Left lobe of liver (tissue), 2 donors: ENCODE measurements around the gene REEP3. TPM values are rescaled to one million over a fixed set of nuclear protein-coding genes. Genes with fewer than 3 reads are reported as not detected.
"Not testable (repeated sequence)": the region's sequence is repeated elsewhere in the genome, so short reads cannot be mapped to it uniquely, and the experiment has no call there.

ENCODE experiments used
- ATAC-seq: fragments of 200-7000 bp; cut with Tn5 transposase; one replicate; pipeline ENCODE4 v1.9.1; 2020; ENCODE audit warnings: mild to moderate bottlenecking, moderate library complexity
- DNase-seq: peaks from one replicate; pipeline ENCODE4 v3.0.0-alpha.2; 2020; ENCODE audit warnings: low spot score
- total RNA-seq: library from RNA; stranded (reverse); gene quantifications from one replicate; pipeline ENCODE4 v1.2.1, GENCODE V29; 2021
- donor health status: DM: no; HTN: no; CAD: no; lungs with moderate emphysema.
- donor health status: DM: no; HTN: yes; CAD: no.

REEP3 gene
- total RNA-seq, 1 donor from 2014 or later, result 23.7 TPM

DNA sequence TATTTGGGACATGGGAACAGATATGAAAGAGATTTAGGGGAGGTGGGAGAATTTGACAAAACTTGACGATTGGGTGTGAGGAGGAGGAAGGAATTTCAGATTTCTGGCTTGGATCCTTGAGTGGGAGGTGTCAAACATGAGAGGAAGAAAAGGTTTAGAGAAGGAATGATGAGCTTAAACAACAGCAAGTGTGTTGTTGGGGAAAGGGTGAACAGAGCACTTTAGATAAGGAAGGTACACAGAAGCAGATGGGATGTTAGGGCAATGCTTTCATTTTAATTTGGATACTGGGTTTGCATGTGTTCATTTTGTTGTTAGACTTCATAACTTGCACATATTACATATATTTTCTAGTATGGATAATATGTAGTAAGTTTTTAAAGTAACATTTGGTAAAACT, 23.2 kb downstream of the REEP3 start:
- no peak for ATAC-seq

GRCh38 chr10:63547628-63548360, 26.6 kb downstream of the REEP3 start:
- ATAC-seq, result no peak
- no peak for DNase-seq

More for the DNA sequence above, 23.2 kb downstream of the REEP3 start:
- DNase-seq, result no peak

- no peak for DNase-seq
- ATAC-seq, result no peak
Measured at GRCh38 chr10:63548860-63549259, 27.7 kb downstream of the REEP3 start.

- no peak for ATAC-seq
Measured at GRCh38 chr10:63549810-63550209, 28.6 kb downstream of the REEP3 start.

DNA sequence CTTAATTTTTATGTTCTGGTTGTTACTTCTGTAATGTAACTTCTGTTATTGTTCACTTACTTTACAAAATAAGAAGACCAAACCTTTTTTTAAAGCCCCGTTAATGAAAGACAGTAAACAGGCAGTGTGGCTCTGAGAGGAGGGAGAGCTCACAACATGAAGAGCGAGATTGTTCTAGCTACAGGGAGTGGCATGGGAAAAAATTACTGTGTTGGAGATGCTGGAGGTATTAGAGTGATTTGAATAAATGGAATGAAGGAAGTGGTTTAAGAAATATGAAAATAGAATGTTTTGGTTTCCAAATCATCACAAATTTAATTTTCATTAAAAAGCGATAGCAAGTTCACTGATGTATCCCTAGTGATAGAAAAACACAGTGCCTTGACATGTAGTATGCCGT, 31.8 kb downstream of the REEP3 start:
- ATAC-seq (no peak), DNase-seq (no peak)

More at GRCh38 chr10:63549810-63550209, 28.6 kb downstream of the REEP3 start:
- no peak for DNase-seq

DNA sequence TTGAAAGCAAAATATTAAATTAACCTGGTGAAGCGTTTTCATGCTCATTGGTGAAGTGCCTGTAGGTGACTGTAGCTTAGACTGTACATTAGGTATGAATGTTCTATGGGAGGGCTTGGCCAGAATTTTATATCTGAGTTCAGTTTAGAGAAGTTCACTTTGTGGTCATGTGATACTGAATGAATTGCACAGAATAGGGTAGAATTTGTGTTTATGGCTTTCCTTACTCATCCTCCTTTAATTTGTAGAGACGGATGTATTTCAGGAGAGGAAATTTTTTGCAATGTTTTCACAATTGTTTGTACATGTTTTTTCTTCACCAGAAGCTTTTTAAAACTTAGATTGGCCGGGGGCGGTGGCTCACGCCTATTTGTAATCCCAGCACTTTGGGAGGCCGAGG, 32.3 kb downstream of the REEP3 start:
- no peak for ATAC-seq
- no peak for DNase-seq

- ATAC-seq, result no peak
- no peak for DNase-seq
Measured at GRCh38 chr10:63554657-63555056, 33.5 kb downstream of the REEP3 start.

GRCh38 chr10:63555330-63555729, 34.1 kb downstream of the REEP3 start:
- ATAC-seq (no peak), DNase-seq (no peak)

DNA sequence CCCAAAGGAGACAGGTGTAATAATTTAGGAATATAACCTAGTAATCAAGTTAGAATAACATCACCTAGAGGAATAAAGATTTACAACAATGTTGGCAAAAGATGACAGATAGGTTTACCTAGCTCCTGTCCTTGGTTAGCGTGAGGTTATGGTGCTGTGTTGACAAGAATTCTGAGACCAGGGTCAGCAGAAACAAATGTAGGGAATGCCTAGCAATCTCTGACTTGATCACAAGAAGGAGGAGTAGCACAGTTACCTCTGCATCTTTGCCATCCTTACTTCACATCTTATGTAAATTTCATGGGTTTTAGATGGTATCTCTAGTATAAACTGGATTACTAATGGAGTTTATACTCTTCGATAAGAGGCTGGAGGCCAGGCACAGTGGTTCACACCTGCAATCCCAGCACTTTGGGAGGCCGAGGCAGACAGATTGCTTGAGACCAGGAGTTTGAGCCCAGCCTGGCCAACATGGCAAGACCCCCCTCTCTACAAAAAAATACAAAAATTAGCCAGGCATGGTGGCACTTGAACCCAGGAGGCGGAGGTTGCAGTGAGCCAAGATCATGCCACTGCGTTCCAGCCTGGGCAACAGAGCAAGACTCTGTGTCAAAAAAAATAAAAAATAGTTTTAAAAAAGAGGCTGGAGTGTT, 37.1 kb downstream of the REEP3 start:
- DNase-seq (no peak), ATAC-seq (no peak)

DNA sequence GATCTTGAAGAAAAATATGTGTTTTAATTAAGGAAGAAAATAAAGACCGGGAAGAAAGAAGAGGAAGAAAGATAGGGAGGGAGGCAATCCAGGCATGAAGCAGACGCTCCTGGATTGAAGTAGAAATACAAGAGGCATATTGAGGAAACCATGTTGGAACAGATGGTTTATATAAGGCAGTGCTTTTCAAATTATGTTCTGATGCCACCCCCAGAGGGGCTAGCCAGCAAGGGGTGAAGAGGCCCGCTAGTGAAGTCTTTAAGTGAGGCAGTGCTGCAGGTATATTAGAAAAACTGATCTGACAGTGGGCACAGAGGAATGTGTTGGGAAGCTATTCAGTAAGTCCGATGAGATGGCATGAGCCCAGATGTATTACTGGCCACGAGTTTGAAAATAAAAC, 40.1 kb downstream of the REEP3 start:
- DNase-seq (no peak), ATAC-seq (no peak)

GRCh38 chr10:63562391-63562790, 41.2 kb downstream of the REEP3 start:
- ATAC-seq, result no peak
- no peak for DNase-seq

DNA sequence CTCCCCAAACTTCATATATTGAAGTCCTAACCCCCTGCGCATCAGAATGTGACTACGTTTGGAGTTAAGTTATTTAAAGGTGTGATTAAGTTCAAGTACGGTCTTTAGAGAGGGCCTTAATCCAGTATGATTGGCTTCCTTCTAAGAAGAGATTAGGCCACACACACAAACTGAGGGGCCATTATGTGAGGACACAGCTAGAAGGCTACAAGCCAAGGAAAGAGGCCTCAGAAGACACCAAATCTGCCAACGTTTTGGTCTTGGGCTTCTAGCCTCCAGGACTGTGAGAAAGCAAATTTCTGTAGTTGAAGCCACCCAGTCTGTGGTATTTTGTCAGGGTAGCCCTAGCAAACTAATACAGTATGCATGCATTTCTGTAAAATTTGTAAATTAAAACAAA, 41.7 kb downstream of the REEP3 start:
- no peak for DNase-seq
- ATAC-seq, result no peak

GRCh38 chr10:63563623-63564022, 42.4 kb downstream of the REEP3 start:
- no peak for DNase-seq
- no peak for ATAC-seq

- ATAC-seq, result not testable (repeated sequence)
Measured at GRCh38 chr10:63564731-63565130, 43.5 kb downstream of the REEP3 start.

DNA sequence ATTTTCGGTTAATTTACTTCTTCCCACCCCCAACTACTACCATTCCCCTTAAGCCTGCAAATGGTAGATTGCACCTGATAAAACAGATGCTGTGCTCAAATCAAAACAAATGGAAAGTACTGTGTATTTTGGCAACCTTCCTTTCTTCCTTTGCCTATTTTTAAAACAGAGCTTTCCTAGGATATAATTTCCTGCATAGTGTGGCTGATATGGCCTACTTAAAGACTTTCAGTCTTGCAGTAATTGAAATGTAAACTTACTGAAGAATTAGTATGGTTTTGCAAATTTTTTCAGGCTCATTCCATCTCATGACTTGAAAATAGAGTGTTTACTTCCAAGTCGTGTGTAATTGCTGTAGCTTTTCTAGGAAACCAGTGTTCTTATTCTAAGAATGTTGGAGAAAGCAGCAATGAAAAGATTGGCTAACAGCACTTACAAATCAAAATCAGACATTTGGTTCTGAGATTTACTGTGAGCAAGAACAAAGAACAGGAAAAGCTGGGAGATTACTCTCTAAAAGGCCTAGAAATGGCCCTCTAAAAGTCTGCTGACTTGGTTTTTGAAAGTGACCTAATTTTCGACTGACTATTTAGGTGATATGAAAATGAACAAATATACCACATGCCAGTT, 52.0 kb downstream of the REEP3 start:
- DNase-seq, result no peak
- ATAC-seq, result peak; percentile 83

More at GRCh38 chr10:63564731-63565130, 43.5 kb downstream of the REEP3 start:
- DNase-seq, result not testable (repeated sequence)

- DNase-seq, result no peak
- no peak for ATAC-seq
Measured at GRCh38 chr10:63574011-63574410, 52.8 kb downstream of the REEP3 start.

DNA sequence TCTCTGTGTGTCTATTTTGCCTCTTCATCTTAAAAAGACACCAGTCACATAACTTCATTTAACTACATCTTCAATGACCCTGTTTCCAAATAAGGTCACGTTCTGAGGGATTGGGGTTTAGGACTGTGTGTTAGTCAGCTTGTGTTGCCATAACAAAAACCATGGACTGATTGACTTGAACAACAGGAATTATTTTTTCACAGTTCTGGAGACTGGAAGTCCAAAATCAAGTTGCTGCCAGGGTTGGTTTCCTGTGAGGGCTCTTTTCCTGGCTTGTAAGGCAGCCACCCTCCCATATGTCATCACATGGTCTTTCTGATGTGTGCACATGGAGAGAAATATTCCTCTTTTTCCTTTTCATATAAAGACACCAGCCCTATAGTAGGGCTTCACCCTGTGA, 55.3 kb downstream of the REEP3 start:
- no peak for DNase-seq

GRCh38 chr10:63578501-63578900, 57.3 kb downstream of the REEP3 start:
- ATAC-seq (no peak), DNase-seq (no peak)

More for the DNA sequence above, 55.3 kb downstream of the REEP3 start:
- no peak for ATAC-seq

- ATAC-seq (no peak), DNase-seq (no peak)
Measured at GRCh38 chr10:63579371-63580014, 58.3 kb downstream of the REEP3 start.

DNA sequence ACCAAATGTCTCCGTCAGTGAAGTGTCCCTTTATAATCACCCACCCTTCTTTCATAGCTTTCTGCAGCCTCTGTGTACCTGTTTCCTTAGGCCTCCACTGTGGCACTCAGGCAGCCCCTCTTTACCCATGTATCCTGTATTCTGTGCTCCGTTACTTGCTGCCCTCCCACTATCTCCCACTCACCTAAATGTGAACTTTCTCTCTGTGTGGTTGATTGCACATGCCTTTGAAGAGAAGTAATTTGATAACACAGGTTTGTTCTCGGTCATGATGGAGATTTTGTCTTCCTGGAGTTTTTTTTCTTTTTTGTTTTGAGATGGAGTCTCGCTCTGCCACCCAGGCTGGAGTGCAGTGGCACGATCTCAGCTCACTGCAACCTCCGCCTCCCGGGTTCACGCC, 61.5 kb downstream of the REEP3 start:
- ATAC-seq (no peak), DNase-seq (no peak)

DNA sequence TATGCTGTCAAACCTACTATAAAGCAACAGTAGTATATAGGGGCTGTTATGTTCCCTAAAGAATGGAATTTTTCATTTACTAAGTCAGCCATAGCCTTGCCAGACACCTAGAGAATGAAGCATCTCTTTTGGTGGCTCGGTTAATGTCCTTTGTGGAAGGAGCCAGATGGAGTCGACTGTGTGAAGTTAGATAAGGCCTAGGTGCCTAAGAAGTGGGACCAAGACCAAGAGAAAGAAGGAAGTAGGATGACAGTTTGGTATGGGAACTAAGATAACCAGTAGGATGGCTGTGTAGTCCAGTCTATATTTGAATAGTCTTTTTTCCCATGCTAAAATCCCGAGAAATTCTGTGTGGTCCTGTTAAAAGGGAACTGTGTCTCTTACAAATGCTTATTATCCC, 62.2 kb downstream of the REEP3 start:
- ATAC-seq (no peak), DNase-seq (no peak)
